ENCODE data around the gene CDK15. TPM values are rescaled to one million over a fixed set of nuclear protein-coding genes. Genes with fewer than 3 reads are reported as not detected.
"Not testable (repeated sequence)": the region's sequence is repeated elsewhere in the genome, so short reads cannot be mapped to it uniquely, and the experiment has no call there.

The CDK15 gene
- total RNA-seq, 2 donors from 2014 or later = 0.47 to 0.72 TPM

GRCh38 chr2:201837824-201838431, 31.6 kb downstream of the CDK15 start:
- no peaks in the 10 kb centered on the region for H3K4me1 ChIP-seq
- no peak for TF ChIP-seq CTCF (IDR thresholded peaks at IDR 0.05)
- intact Hi-C loops (cut with DNase I) = no loop called here
- no peaks in the 10 kb centered on the region for H3K36me3 ChIP-seq
- H3K9me3 ChIP-seq = no peaks in the 10 kb centered on the region
- no peak overlapping the region for H3K9ac ChIP-seq (ENCODE audit: low read depth in 2 of 2, low read length in 2 of 2)
- DNase-seq = no peak
- no peak overlapping the region for H3K4me3 ChIP-seq
- no peaks in the 10 kb centered on the region for H3K27me3 ChIP-seq
- no peak overlapping the region for H3K27ac ChIP-seq

GRCh38 chr2:201839727-201840126, 33.4 kb downstream of the CDK15 start:
- no peak for TF ChIP-seq CTCF (IDR thresholded peaks at IDR 0.05)
- Histone ChIP-seq H3K4me1 (no peaks in the 10 kb centered on the region), H3K27ac (no peak overlapping the region), H3K4me3 (no peak overlapping the region), H3K9ac (ENCODE audit: low read depth in 2 of 2, low read length in 2 of 2) (no peak overlapping the region), H3K36me3 (no peaks in the 10 kb centered on the region), H3K9me3 (no peaks in the 10 kb centered on the region), H3K27me3 (no peaks in the 10 kb centered on the region)
- no peak for DNase-seq
- intact Hi-C loops (cut with DNase I) = no loop called here

GRCh38 chr2:201840726-201841125, 34.4 kb downstream of the CDK15 start:
- intact Hi-C loops (cut with DNase I) = no loop called here
- DNase-seq = no peak
- no peak for TF ChIP-seq CTCF (IDR thresholded peaks at IDR 0.05)
- Histone ChIP-seq H3K9ac (ENCODE audit: low read depth in 2 of 2, low read length in 2 of 2) (no peak overlapping the region), H3K4me1 (no peaks in the 10 kb centered on the region), H3K27ac (no peak overlapping the region), H3K27me3 (no peaks in the 10 kb centered on the region), H3K4me3 (no peak overlapping the region), H3K9me3 (no peaks in the 10 kb centered on the region), H3K36me3 (no peaks in the 10 kb centered on the region)

- Histone ChIP-seq H3K36me3 (no peaks in the 10 kb centered on the region), H3K4me3 (no peak overlapping the region), H3K27me3 (no peaks in the 10 kb centered on the region), H3K4me1 (no peaks in the 10 kb centered on the region), H3K9ac (ENCODE audit: low read depth in 2 of 2, low read length in 2 of 2) (no peak overlapping the region), H3K9me3 (no peaks in the 10 kb centered on the region), H3K27ac (no peak overlapping the region)
- intact Hi-C loops (cut with DNase I) = no loop called here
- DNase-seq = no peak
- no peak for TF ChIP-seq CTCF (IDR thresholded peaks at IDR 0.05)
These were observed 36.0 kb downstream of the CDK15 start for GRCh38 chr2:201842131-201842860.

GRCh38 chr2:201844922-201845321, 38.6 kb downstream of the CDK15 start:
- H3K27ac ChIP-seq; H3K4me1 ChIP-seq; H3K4me3 ChIP-seq; H3K36me3 ChIP-seq; H3K9ac ChIP-seq (ENCODE audit: low read depth in 2 of 2, low read length in 2 of 2); DNase-seq; intact Hi-C loops (cut with DNase I); H3K9me3 ChIP-seq; H3K27me3 ChIP-seq: not testable (repeated sequence)

GRCh38 chr2:201847481-201847880, 41.1 kb downstream of the CDK15 start:
- Histone ChIP-seq H3K9ac (ENCODE audit: low read depth in 2 of 2, low read length in 2 of 2) (no peak overlapping the region), H3K36me3 (no peaks in the 10 kb centered on the region), H3K9me3 (no peaks in the 10 kb centered on the region), H3K4me1 (no peaks in the 10 kb centered on the region), H3K27ac (no peak overlapping the region), H3K4me3 (no peak overlapping the region), H3K27me3 (no peaks in the 10 kb centered on the region)
- intact Hi-C loops (cut with DNase I) = no loop called here
- DNase-seq = no peak
- no peak for TF ChIP-seq CTCF (IDR thresholded peaks at IDR 0.05)
